Measurements from ENCODE around the gene L3MBTL4. TPM values are rescaled to one million over a fixed set of nuclear protein-coding genes. Genes with fewer than 3 reads are reported as not detected.

The L3MBTL4 gene
- total RNA-seq, 3 donors from 2014 or later: 7.8 to 23.0 (median 19.7) TPM

- TF ChIP-seq POLR2AphosphoS5 (IDR thresholded peaks at IDR 0.05) (no peak), CTCF (IDR thresholded peaks at IDR 0.05) (no peak), POLR2A (IDR thresholded peaks at IDR 0.05) (no peak)
- Histone ChIP-seq H3K4me1 (no peaks in the 10 kb centered on the region), H3K9me3 (no peaks in the 10 kb centered on the region), H3K27me3 (no peaks in the 10 kb centered on the region), H3K36me3 (no peaks in the 10 kb centered on the region), H3K27ac (no peak overlapping the region), H3K4me3 (no peak overlapping the region)
- no peak for DNase-seq (ENCODE audit: low spot score in 2 of 2)
- intact Hi-C loops (cut with DNase I; ENCODE audit: low total_unique reads): no loop called here
Observed at GRCh38 chr18:5942591-5942990, 472.1 kb downstream of the L3MBTL4 start.

DNA sequence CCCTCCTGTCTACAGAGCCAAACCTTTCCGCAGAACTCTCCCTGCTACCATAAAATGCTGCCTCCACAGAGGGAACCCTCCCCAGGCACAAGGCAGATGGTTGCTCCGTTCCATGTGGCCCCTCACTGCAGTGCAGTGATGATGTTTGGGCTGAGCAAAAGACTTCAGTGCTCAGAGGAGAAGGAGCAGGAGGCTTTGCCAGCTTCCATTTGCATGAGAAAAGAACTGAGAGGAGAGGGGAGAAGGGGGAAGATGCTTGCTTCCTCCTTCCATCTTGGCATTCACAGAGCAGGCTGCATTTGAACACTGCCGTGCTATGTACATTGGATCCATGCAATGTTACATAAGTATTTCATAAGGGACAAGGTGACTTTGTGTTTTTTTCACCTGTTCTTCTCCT lies 472.8 kb downstream of the L3MBTL4 start:
- Histone ChIP-seq H3K36me3 (no peaks in the 10 kb centered on the region), H3K9me3 (no peaks in the 10 kb centered on the region), H3K4me3 (no peak overlapping the region), H3K27ac (no peak overlapping the region), H3K27me3 (no peaks in the 10 kb centered on the region), H3K4me1 (no peaks in the 10 kb centered on the region)
- DNase-seq (ENCODE audit: low spot score in 2 of 2): no peak
- intact Hi-C loops (cut with DNase I; ENCODE audit: low total_unique reads): no loop called here
- TF ChIP-seq POLR2AphosphoS5 (IDR thresholded peaks at IDR 0.05) (no peak), CTCF (IDR thresholded peaks at IDR 0.05) (no peak), POLR2A (IDR thresholded peaks at IDR 0.05) (no peak)

DNA sequence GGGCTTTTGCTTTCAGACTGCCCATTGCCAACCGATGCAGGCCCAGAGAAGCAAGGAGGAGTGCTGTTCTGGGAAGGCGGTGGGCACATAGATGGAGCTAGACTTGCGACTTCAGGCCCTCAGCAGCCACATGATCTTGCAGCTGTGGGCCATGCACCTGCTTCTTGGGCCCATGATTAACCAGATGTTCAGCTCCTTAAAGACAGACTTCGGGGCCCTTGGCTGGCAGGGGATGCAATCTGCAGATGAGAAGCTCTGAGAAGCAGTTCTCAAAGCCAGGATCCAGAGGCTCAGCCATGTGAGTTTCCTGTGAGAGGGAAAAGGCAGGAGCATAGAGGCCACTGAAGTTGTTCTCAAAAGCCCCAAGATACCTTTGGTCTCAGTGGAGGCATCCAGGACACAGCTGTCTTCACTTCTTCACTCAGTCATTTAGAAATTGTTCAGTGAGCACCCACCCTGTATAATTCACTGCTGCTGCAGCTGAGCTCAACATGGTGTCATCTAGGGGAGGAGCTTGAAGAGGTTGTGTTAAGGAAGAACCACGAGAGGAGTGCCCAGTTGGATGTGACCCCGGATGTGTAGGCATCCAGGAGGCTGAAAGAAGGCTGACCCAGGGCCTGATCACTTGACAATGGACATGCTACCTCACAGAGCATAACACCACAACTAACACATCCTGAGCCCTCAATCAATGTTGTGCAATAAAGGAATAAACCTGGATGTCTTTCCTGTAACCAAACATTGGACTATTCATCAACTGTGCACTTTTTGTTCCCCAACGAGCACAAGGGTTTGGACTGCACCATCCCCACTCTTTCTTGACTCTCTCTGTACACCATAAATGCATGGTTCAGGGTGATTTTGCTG lies 474.7 kb downstream of the L3MBTL4 start:
- Histone ChIP-seq H3K4me1 (no peaks in the 10 kb centered on the region), H3K27me3 (no peaks in the 10 kb centered on the region)
- TF ChIP-seq POLR2AphosphoS5 (IDR thresholded peaks at IDR 0.05): no peak

DNA sequence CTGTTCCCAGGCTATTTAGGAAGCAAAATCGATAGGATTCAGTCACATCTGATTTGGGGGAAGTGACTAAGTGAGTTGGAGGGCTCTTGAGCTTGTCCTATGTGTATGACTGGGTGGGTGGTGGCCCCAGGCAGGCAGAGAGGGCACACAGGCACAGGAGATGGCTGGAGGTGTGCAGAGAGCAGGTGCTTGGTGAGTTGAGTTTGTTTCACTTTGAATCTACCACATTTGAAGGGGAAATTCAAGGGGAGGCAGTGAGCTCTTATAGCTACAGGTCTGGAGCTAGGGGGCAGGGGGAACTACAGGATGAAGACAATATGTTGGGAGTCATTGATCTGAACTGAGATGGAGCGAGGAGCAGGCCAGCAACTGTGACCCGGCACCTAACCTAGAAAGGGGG lies 476.9 kb downstream of the L3MBTL4 start:
- intact Hi-C loops (cut with DNase I; ENCODE audit: low total_unique reads): no loop called here
- H3K36me3 ChIP-seq: no peaks in the 10 kb centered on the region
- H3K27me3 ChIP-seq: no peaks in the 10 kb centered on the region
- H3K4me1 ChIP-seq: no peaks in the 10 kb centered on the region
- no peak overlapping the region for H3K4me3 ChIP-seq
- H3K27ac ChIP-seq: no peak overlapping the region
- no peak for DNase-seq (ENCODE audit: low spot score in 2 of 2)
- no peaks in the 10 kb centered on the region for H3K9me3 ChIP-seq
- TF ChIP-seq POLR2A (IDR thresholded peaks at IDR 0.05): no peak
- no peak for TF ChIP-seq POLR2AphosphoS5 (IDR thresholded peaks at IDR 0.05)
- TF ChIP-seq CTCF (IDR thresholded peaks at IDR 0.05): no peak

More for the DNA sequence above, 474.7 kb downstream of the L3MBTL4 start:
- no peak overlapping the region for H3K4me3 ChIP-seq
- no peak for DNase-seq (ENCODE audit: low spot score in 2 of 2)
- H3K27ac ChIP-seq: no peak overlapping the region
- no peaks in the 10 kb centered on the region for H3K36me3 ChIP-seq
- H3K9me3 ChIP-seq: no peaks in the 10 kb centered on the region
- intact Hi-C loops (cut with DNase I; ENCODE audit: low total_unique reads): no loop called here

- Histone ChIP-seq H3K27me3 (no peaks in the 10 kb centered on the region), H3K4me3 (no peak overlapping the region), H3K9me3 (no peaks in the 10 kb centered on the region), H3K4me1 (no peaks in the 10 kb centered on the region), H3K36me3 (no peaks in the 10 kb centered on the region), H3K27ac (no peak overlapping the region)
- TF ChIP-seq CTCF (IDR thresholded peaks at IDR 0.05) (no peak), POLR2AphosphoS5 (IDR thresholded peaks at IDR 0.05) (no peak), POLR2A (IDR thresholded peaks at IDR 0.05) (no peak)
- intact Hi-C loops (cut with DNase I; ENCODE audit: low total_unique reads): no loop called here
- no peak for DNase-seq (ENCODE audit: low spot score in 2 of 2)
Observed at GRCh38 chr18:5937121-5937520, 477.6 kb downstream of the L3MBTL4 start.
